H1 (cell line): ENCODE measurements around the gene RPTOR. TPM values are rescaled to one million over a fixed set of nuclear protein-coding genes. Genes with fewer than 3 reads are reported as not detected.

ENCODE experiments used
- CTCF ChIA-PET: fragments of 300-600 bp; sonication (Branson Sonifier 250); formaldehyde crosslinking; loops from one replicate; lab custom pipeline; 2021; ENCODE audit not compliant: partially characterized antibody; lab: Charles Lee
- POLR2A ChIA-PET: fragments of 300-600 bp; sonication (Branson Sonifier 250); formaldehyde crosslinking; loops from one replicate; lab custom pipeline; 2021; ENCODE audit warnings: inconsistent platforms; ENCODE audit not compliant: partially characterized antibody; lab: Charles Lee
- DNase-seq, 2 experiments: peaks; one replicate each; pipeline versions ENCODE4 v3.0.0 to v3.0.0-alpha.2; 2010 to 2022; ENCODE audit warnings: low spot score in 2 of 2, low read depth in 1 of 2, mixed read lengths in 1 of 2
- FAIRE-seq: peaks from 2 replicates; lab custom pipeline; 2011; peaks lifted over from hg19 to GRCh38; lab: Jason Lieb, UNC
- H2AFZ ChIP-seq: 2 replicates; pipeline ENCODE4 v1.8.1; 2012; ENCODE audit warnings: low read length, inconsistent platforms
- H2AK5ac ChIP-seq: 2 replicates; pipeline ENCODE4 v1.6.1; 2013; ENCODE audit warnings: low read depth, low read length
- H2BK120ac ChIP-seq: replicated peaks from 2 replicates; pipeline ENCODE3; 2013; ENCODE audit warnings: low read depth, low read length, inconsistent platforms
- H2BK12ac ChIP-seq: 2 replicates; pipeline ENCODE4 v1.6.1; 2013; ENCODE audit warnings: low read depth, low read length
- H2BK15ac ChIP-seq: 2 replicates; pipeline ENCODE4 v1.6.1; 2013; ENCODE audit warnings: low read length
- H2BK20ac ChIP-seq: 2 replicates; pipeline ENCODE4 v1.6.1; 2013; ENCODE audit warnings: low read length
- H2BK5ac ChIP-seq: 2 replicates; pipeline ENCODE4 v1.6.1; 2013; ENCODE audit warnings: low read depth, low read length
- H3K14ac ChIP-seq: 2 replicates; pipeline ENCODE4 v1.6.1; 2013; ENCODE audit warnings: inconsistent platforms; ENCODE audit not compliant: insufficient read length
- H3K18ac ChIP-seq: 2 replicates; pipeline ENCODE4 v1.6.1; 2013; ENCODE audit warnings: low read length; ENCODE audit errors: extremely low read depth
- H3K23ac ChIP-seq: 2 replicates; pipeline ENCODE4 v1.6.1; 2013; ENCODE audit warnings: inconsistent platforms; ENCODE audit not compliant: insufficient read length
- H3K23me2 ChIP-seq: 2 replicates; pipeline ENCODE4 v1.6.1; 2013; ENCODE audit warnings: low read depth, low read length
- H3K27ac ChIP-seq: 2 replicates; pipeline ENCODE4 v1.6.1; 2011; ENCODE audit warnings: low read depth, low read length, inconsistent platforms
- H3K27me3 ChIP-seq, 4 experiments: replicated peaks in 1 of 4; 1 replicate in 1 of 4; 2 replicates in 3 of 4; pipeline versions ENCODE4 v1.6.1 to v1.8.1; 2011 to 2013; ENCODE audit warnings: low read length in 3 of 4, mild to moderate bottlenecking in 3 of 4, inconsistent platforms in 2 of 4, mixed read lengths in 2 of 4, moderate library complexity in 1 of 4; ENCODE audit not compliant: control insufficient read depth in 3 of 4, insufficient read depth in 3 of 4; ENCODE audit errors: extremely low read depth in 1 of 4
- H3K36me3 ChIP-seq, 4 experiments: 2 replicates each; pipeline versions ENCODE4 v1.6.1 to v1.8.1; 2011 to 2013; ENCODE audit warnings: mild to moderate bottlenecking in 4 of 4, low read length in 3 of 4, moderate library complexity in 2 of 4, control low read depth in 1 of 4, inconsistent platforms in 1 of 4; ENCODE audit not compliant: insufficient read depth in 4 of 4, control insufficient read depth in 2 of 4
- H3K4ac ChIP-seq: replicated peaks from 2 replicates; pipeline ENCODE3; 2013; ENCODE audit warnings: low read length, low read depth, mixed read lengths, inconsistent platforms; ENCODE audit not compliant: insufficient read length
- H3K4me1 ChIP-seq, 4 experiments: replicated peaks in 1 of 4; 1 replicate in 1 of 4; 2 replicates in 3 of 4; pipeline versions ENCODE4 v1.6.1 to v1.8.1; 2011 to 2013; ENCODE audit warnings: low read length in 3 of 4, inconsistent platforms in 2 of 4, mixed read lengths in 1 of 4; ENCODE audit not compliant: insufficient read depth in 4 of 4, control insufficient read depth in 3 of 4
- H3K4me2 ChIP-seq, 2 experiments: 2 replicates each; pipeline versions ENCODE4 v1.6.1 to v1.8.1; 2011 to 2013; ENCODE audit warnings: low read depth in 2 of 2, low read length in 2 of 2, control low read depth in 1 of 2, inconsistent platforms in 1 of 2, mild to moderate bottlenecking in 1 of 2; ENCODE audit not compliant: insufficient read depth in 1 of 2
- H3K4me3 ChIP-seq, 4 experiments: fragments of 200-600, 300-600 bp in 1 of 4; sonication (generic), shearing (Covaris generic), sonication (Bioruptor Twin) in 1 of 4; 2 replicates each; pipeline versions ENCODE4 v1.5.1 to v1.8.1; 2011 to 2016; ENCODE audit warnings: low read length in 4 of 4, low read depth in 3 of 4, control low read depth in 2 of 4, inconsistent platforms in 2 of 4, mild to moderate bottlenecking in 2 of 4, mixed read lengths in 1 of 4, moderate library complexity in 1 of 4; ENCODE audit not compliant: insufficient read depth in 2 of 4; ENCODE audit errors: extremely low read depth in 1 of 4
- H3K56ac ChIP-seq: replicated peaks from 2 replicates; pipeline ENCODE3; 2013; ENCODE audit warnings: low read depth, mild to moderate bottlenecking, mixed read lengths, low read length, inconsistent platforms; ENCODE audit not compliant: insufficient read length
- H3K79me1 ChIP-seq: 2 replicates; pipeline ENCODE4 v1.6.1; 2013; ENCODE audit warnings: low read depth, low read length, control low read depth
- H3K79me2 ChIP-seq, 2 experiments: 2 replicates each; pipeline versions ENCODE4 v1.6.1 to v1.8.1; 2012 to 2013; ENCODE audit warnings: low read length in 2 of 2, mild to moderate bottlenecking in 2 of 2, inconsistent platforms in 1 of 2; ENCODE audit not compliant: insufficient read depth in 2 of 2, control insufficient read depth in 1 of 2
- H3K9ac ChIP-seq, 4 experiments: replicated peaks in 1 of 4; 1 replicate in 1 of 4; 2 replicates in 3 of 4; pipeline versions ENCODE4 v1.6.1 to v1.8.1; 2011 to 2013; ENCODE audit warnings: low read depth in 3 of 4, low read length in 3 of 4, control low read depth in 2 of 4, mild to moderate bottlenecking in 2 of 4, moderate library complexity in 2 of 4, inconsistent platforms in 1 of 4; ENCODE audit errors: extremely low read depth in 1 of 4
- H3K9me3 ChIP-seq, 2 experiments: 2 replicates each; pipeline versions ENCODE4 v1.6.1 to v1.8.1; 2012 to 2013; ENCODE audit warnings: mild to moderate bottlenecking in 2 of 2, moderate library complexity in 2 of 2, control low read depth in 1 of 2, inconsistent platforms in 1 of 2, low read depth in 1 of 2, low read length in 1 of 2, mixed read lengths in 1 of 2; ENCODE audit not compliant: insufficient read depth in 2 of 2
- H4K20me1 ChIP-seq, 2 experiments: replicated peaks in 1 of 2; 2 replicates each; pipeline versions ENCODE3 to v1.8.1; 2011 to 2013; ENCODE audit warnings: inconsistent platforms in 2 of 2, low read length in 2 of 2, mild to moderate bottlenecking in 1 of 2; ENCODE audit not compliant: insufficient read depth in 2 of 2, control insufficient read depth in 1 of 2
- H4K5ac ChIP-seq: 2 replicates; pipeline ENCODE4 v1.6.1; 2013; ENCODE audit warnings: low read length, low read depth, mixed read lengths, inconsistent platforms; ENCODE audit not compliant: insufficient read length
- H4K8ac ChIP-seq: 2 replicates; pipeline ENCODE4 v1.8.0; 2013; ENCODE audit warnings: mild to moderate bottlenecking, moderate library complexity, low read length, inconsistent platforms; ENCODE audit not compliant: insufficient read depth; ENCODE audit errors: extremely low read depth
- H4K91ac ChIP-seq: replicated peaks from 2 replicates; pipeline ENCODE3; 2013; ENCODE audit warnings: low read length, mixed read lengths, inconsistent platforms; ENCODE audit not compliant: insufficient read length
- CBX8 ChIP-seq: fragments of 300-800, 300-1000 bp; sonication (generic); IDR thresholded peaks from 2 replicates; pipeline ENCODE4 v1.7.1; 2016; ENCODE audit warnings: low read depth, low read length, borderline replicate concordance
- CTBP2 ChIP-seq: IDR thresholded peaks from 2 replicates; pipeline ENCODE4 v1.7.0; 2011; ENCODE audit warnings: borderline replicate concordance, mild to moderate bottlenecking, moderate library complexity, mixed read lengths, low read length; ENCODE audit not compliant: insufficient read depth, insufficient read length
- GABPA ChIP-seq: IDR thresholded peaks from 2 replicates; pipeline ENCODE4 v1.6.1; 2011; ENCODE audit warnings: mild to moderate bottlenecking, low read length, moderate library complexity, borderline replicate concordance; ENCODE audit not compliant: insufficient read depth
- KDM1A ChIP-seq: fragments of 200-600, 300-600 bp; sonication (generic); IDR thresholded peaks from 2 replicates; pipeline ENCODE4 v1.7.1; 2016; ENCODE audit warnings: mild to moderate bottlenecking, low read length, borderline replicate concordance
- SIN3A ChIP-seq, 2 experiments: IDR thresholded peaks in 1 of 2; conservative IDR thresholded peaks in 1 of 2; 2 replicates each; pipeline ENCODE4 v1.6.1; 2011 to 2012; ENCODE audit warnings: low read length in 2 of 2, improper control_type of control experiment in 1 of 2, low read depth in 1 of 2, mild to moderate bottlenecking in 1 of 2
- SP4 ChIP-seq: IDR thresholded peaks from 2 replicates; pipeline ENCODE4 v1.6.1; 2012; ENCODE audit warnings: low read length, inconsistent platforms
- TEAD4 ChIP-seq: IDR thresholded peaks from 2 replicates; pipeline ENCODE4 v1.6.1; 2012; ENCODE audit warnings: low read depth, low read length, inconsistent platforms, mixed read lengths
- WGBS, 2 experiments: shearing (Covaris generic) in 1 of 2; methylation state at CpG; one replicate each; pipeline versions ENCODE4 v1.1.6 to v1.1.7; 2013 to 2015; ENCODE audit warnings: low lambda C conversion rate in 2 of 2, mixed read lengths in 2 of 2, inconsistent platforms in 1 of 2, low coverage in 1 of 2, missing lambda C conversion rate in 1 of 2; ENCODE audit not compliant: insufficient replicate concordance in 2 of 2, insufficient coverage in 1 of 2, insufficient read length in 1 of 2; ENCODE audit errors: extremely low coverage in 1 of 2, missing lambda C conversion rate in 1 of 2; 5-methylcytosine and 5-hydroxymethylcytosine counted together
- polyA plus RNA-seq, 7 experiments: library from polyadenylated mRNA; depleted of rRNA in 3 of 7; stranded (reverse) in 5 of 7; unstranded in 2 of 7; fragments of >200 nt in 5 of 7; fragments of 200-250 nt in 2 of 7; gene quantifications; 1 replicate in 5 of 7; 2 replicates in 1 of 7; 4 replicates in 1 of 7; pipeline versions ENCODE4 v1.2.1 to v1.2.3, GENCODE V29; 2011 to 2013; ENCODE audit warnings: missing spikeins in 2 of 7, mixed read lengths in 2 of 7
- total RNA-seq: library from RNA; stranded (reverse); fragmentation: NEBNext Ultra II Directional; extraction: Animal tissue kit (Norgen Biotek cat#: 25700); gene quantifications from 2 replicates; pipeline ENCODE4 v1.2.1, GENCODE V29; 2021

RPTOR gene
- total and polyA plus RNA-seq, 2 of the 8 experiments (the other 6 are each of a cell fraction or from before 2014, with no cell fraction given) = 6.9 to 28.7 TPM

GRCh38 chr17:80873307-80873951, 328.8 kb downstream of the RPTOR start:
- peak; percentile 77 for FAIRE-seq
- peak overlapping the region in 1 of 4 experiments; percentile 30; a peak in 1 of 8 replicates for H3K4me3 ChIP-seq
- TF ChIP-seq TEAD4 (peak; percentile 86), SIN3A (conservative IDR thresholded peaks at IDR 0.05 in 1 of 2, IDR thresholded peaks at IDR 0.05 in 1 of 2; ENCODE audit: low read depth in 1 of 2, low read length in 2 of 2) (peak; percentile 68 to 84; a peak in 3 of 4 replicates), CBX8 (no peak), GABPA (peak; percentile 47; the same call in 1 of the 2 replicates), CTBP2 (peak; percentile 96), SP4 (peak; percentile 50; the same call in 1 of the 2 replicates), KDM1A (peak; percentile 30; the same call in 1 of the 2 replicates)

More at GRCh38 chr17:80873307-80873951, 328.8 kb downstream of the RPTOR start:
- Histone ChIP-seq H2BK5ac (peak overlapping the region; percentile 29), H4K5ac (peak overlapping the region; percentile 63), H2BK20ac (peak overlapping the region; percentile 93; the same call in 1 of the 2 replicates), H2AK5ac (no peak overlapping the region), H3K36me3 (no peaks in the 10 kb centered on the region), H3K23ac (no peak overlapping the region), H4K20me1 (no peaks in the 10 kb centered on the region), H3K14ac (no peak overlapping the region), H3K4me1 (peaks cover 4 to 21% (median 14%) of the 10 kb centered on the region in 4 experiments), H3K9me3 (no peaks in the 10 kb centered on the region), H2AFZ (no peak overlapping the region), H3K79me1 (no peaks in the 10 kb centered on the region), H3K27me3 (no peaks in the 10 kb centered on the region), H3K56ac (no peak overlapping the region), H3K27ac (peak overlapping the region; percentile 66; the same call in 1 of the 2 replicates), H2BK120ac (peak overlapping the region; percentile 5), H3K18ac (peak overlapping the region; percentile 43), H3K9ac (no peak overlapping the region; a peak in 1 of 7 replicates), H2BK12ac (peak overlapping the region; percentile 63; the same call in 1 of the 2 replicates), H2BK15ac (peak overlapping the region; percentile 76; the same call in 1 of the 2 replicates), H3K23me2 (no peaks in the 10 kb centered on the region; the same call in 1 of the 2 replicates), H4K91ac (peak overlapping the region; percentile 81), H3K79me2 (no peaks in the 10 kb centered on the region), H4K8ac (no peak overlapping the region), H3K4me2 (peak overlapping the region; percentile 41 to 62), H3K4ac (peak overlapping the region; percentile 51)
- ChIA-PET CTCF (interaction anchor here (1.1 to 4.3 kb wide), 8 partner anchors 9 to 97 kb away, joined by 3 to 18 read pairs (median 4); no protein-coding TSS in a partner anchor), POLR2A (interaction anchor here (1.4 to 1.5 kb wide), 2 partner anchors 14 to 41 kb away, joined by 4 to 5 read pairs; no protein-coding TSS in a partner anchor)
- peak in 1 of 2 experiments; percentile 38 for DNase-seq
- WGBS, 2 experiments = 35% methylated on average over 14 of the region's 14 CpGs; no CpG with 5 or more reads in 1 of the 2 experiments
